PC-9 (cell line): ENCODE results near the gene GPR183. TPM values are rescaled to one million over a fixed set of nuclear protein-coding genes. Genes with fewer than 3 reads are reported as not detected.

Experiments used
- BruUV-seq: library from RNA; stranded (reverse); fragments of 400-500 nt; replicated peaks from 2 replicates; lab custom pipeline; 2021; lab: Mats Ljungman, UMichigan
- CTCF ChIA-PET: fragments of 300-600 bp; sonication (Branson Sonifier 250); formaldehyde crosslinking; loops from one replicate; lab custom pipeline; 2022; ENCODE audit warnings: antibody characterized with exemption; lab: Charles Lee
- POLR2A ChIA-PET: fragments of 300-600 bp; sonication (Branson Sonifier 250); formaldehyde crosslinking; loops from one replicate; lab custom pipeline; 2022; ENCODE audit warnings: antibody characterized with exemption; ENCODE audit not compliant: unreplicated experiment; lab: Charles Lee
- DNase-seq, 2 experiments: peaks; one replicate each; pipeline versions ENCODE4 v3.0.0 to v3.0.0-alpha.2; 2015 to 2022; ENCODE audit warnings: mixed read lengths in 1 of 2
- H2AFZ ChIP-seq: fragments of 200-600 bp; sonication (generic); 2 replicates; pipeline ENCODE4 v1.8.1; 2017; ENCODE audit warnings: antibody characterized with exemption
- H3F3A ChIP-seq: fragments of 200-600 bp; sonication (generic); 2 replicates; pipeline ENCODE4 v1.8.1; 2017; ENCODE audit warnings: antibody characterized with exemption, mild to moderate bottlenecking, low read depth; ENCODE audit not compliant: insufficient read depth
- H3K27ac ChIP-seq: fragments of 200-600 bp; sonication (generic); 2 replicates; pipeline ENCODE4 v1.6.1; 2016; ENCODE audit warnings: mixed run types
- H3K27me3 ChIP-seq: fragments of 200-600 bp; sonication (generic); 2 replicates; pipeline ENCODE4 v1.6.1; 2016; ENCODE audit warnings: low read depth, mixed run types; ENCODE audit not compliant: insufficient read depth
- H3K36me3 ChIP-seq: fragments of 200-600 bp; sonication (generic); 2 replicates; pipeline ENCODE4 v1.6.1; 2016; ENCODE audit warnings: low read depth, mixed run types
- H3K4me1 ChIP-seq: fragments of 200-600 bp; sonication (generic); replicated peaks from 2 replicates; pipeline ENCODE4 v1.6.1; 2016; ENCODE audit warnings: mixed run types; ENCODE audit not compliant: insufficient read depth
- H3K4me2 ChIP-seq: fragments of 200-600 bp; sonication (generic); 2 replicates; pipeline ENCODE4 v1.6.1; 2017; ENCODE audit warnings: mixed run types
- H3K4me3 ChIP-seq: fragments of 200-600 bp; sonication (generic); 2 replicates; pipeline ENCODE4 v1.6.1; 2016; ENCODE audit warnings: mixed run types
- H3K79me2 ChIP-seq: fragments of 200-600 bp; sonication (generic); 2 replicates; pipeline ENCODE4 v1.6.1; 2017; ENCODE audit warnings: low read depth, mixed run types
- H3K9me2 ChIP-seq: fragments of 200-600 bp; sonication (generic); 2 replicates; pipeline ENCODE4 v1.8.1; 2017; ENCODE audit warnings: mild to moderate bottlenecking; ENCODE audit not compliant: insufficient read depth
- H3K9me3 ChIP-seq: fragments of 200-600 bp; sonication (generic); 2 replicates; pipeline ENCODE4 v1.8.1; 2016; ENCODE audit warnings: low read depth; ENCODE audit not compliant: insufficient read depth
- H4K20me1 ChIP-seq: fragments of 200-600 bp; sonication (generic); 2 replicates; pipeline ENCODE4 v1.8.1; 2017; ENCODE audit not compliant: insufficient read depth
- EZH2 ChIP-seq: fragments of 200-600 bp; sonication (generic); IDR thresholded peaks from 2 replicates; pipeline ENCODE4 v1.8.0; 2017; ENCODE audit warnings: antibody characterized with exemption, low read depth
- intact Hi-C: fragments of 100-400 bp; cut with micrococcal nuclease; formaldehyde crosslinking; loops from one replicate; pipeline ENCODE4 v1.10.0; 2022; ENCODE audit not compliant: unreplicated experiment
- total RNA-seq: library from RNA; stranded (reverse); gene quantifications from 2 replicates; pipeline ENCODE4 v1.2.3, GENCODE V29; 2021
- TF ChIP-seq, protein P1 (sequence below): fragments of 200-600 bp; sonication (generic); conservative IDR thresholded peaks from 2 replicates; pipeline ENCODE4 v1.6.1; 2017; ENCODE audit warnings: mixed run types, antibody characterized with exemption, mild to moderate bottlenecking, moderate library complexity

Gene GPR183
- total RNA-seq, 1 experiment from 2014 or later: not detected

- Histone ChIP-seq H3K4me2 (no peak overlapping the region), H3K9me2 (no peaks in the 10 kb centered on the region), H4K20me1 (peaks cover 18% of the 10 kb centered on the region), H3K79me2 (peaks cover 13% of the 10 kb centered on the region; the same call in 1 of the 2 replicates), H3F3A (no peaks in the 10 kb centered on the region; the same call in none of the 2 replicates), H2AFZ (no peak overlapping the region), H3K9me3 (no peaks in the 10 kb centered on the region), H3K27me3 (no peaks in the 10 kb centered on the region), H3K36me3 (no peaks in the 10 kb centered on the region), H3K4me1 (no peaks in the 10 kb centered on the region), H3K4me3 (no peak overlapping the region), H3K27ac (no peak overlapping the region)
- TF ChIP-seq, protein P1, sequence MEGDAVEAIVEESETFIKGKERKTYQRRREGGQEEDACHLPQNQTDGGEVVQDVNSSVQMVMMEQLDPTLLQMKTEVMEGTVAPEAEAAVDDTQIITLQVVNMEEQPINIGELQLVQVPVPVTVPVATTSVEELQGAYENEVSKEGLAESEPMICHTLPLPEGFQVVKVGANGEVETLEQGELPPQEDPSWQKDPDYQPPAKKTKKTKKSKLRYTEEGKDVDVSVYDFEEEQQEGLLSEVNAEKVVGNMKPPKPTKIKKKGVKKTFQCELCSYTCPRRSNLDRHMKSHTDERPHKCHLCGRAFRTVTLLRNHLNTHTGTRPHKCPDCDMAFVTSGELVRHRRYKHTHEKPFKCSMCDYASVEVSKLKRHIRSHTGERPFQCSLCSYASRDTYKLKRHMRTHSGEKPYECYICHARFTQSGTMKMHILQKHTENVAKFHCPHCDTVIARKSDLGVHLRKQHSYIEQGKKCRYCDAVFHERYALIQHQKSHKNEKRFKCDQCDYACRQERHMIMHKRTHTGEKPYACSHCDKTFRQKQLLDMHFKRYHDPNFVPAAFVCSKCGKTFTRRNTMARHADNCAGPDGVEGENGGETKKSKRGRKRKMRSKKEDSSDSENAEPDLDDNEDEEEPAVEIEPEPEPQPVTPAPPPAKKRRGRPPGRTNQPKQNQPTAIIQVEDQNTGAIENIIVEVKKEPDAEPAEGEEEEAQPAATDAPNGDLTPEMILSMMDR: no peak
- no peak for TF ChIP-seq EZH2
- ChIA-PET CTCF (no interaction called here), POLR2A (no interaction called here)
- intact Hi-C loops: no loop called here
- BruUV-seq: no TSS peak
- DNase-seq: no peak
Observed at GRCh38 chr13:99301913-99302636, 5.1 kb downstream of the GPR183 start.

DNA sequence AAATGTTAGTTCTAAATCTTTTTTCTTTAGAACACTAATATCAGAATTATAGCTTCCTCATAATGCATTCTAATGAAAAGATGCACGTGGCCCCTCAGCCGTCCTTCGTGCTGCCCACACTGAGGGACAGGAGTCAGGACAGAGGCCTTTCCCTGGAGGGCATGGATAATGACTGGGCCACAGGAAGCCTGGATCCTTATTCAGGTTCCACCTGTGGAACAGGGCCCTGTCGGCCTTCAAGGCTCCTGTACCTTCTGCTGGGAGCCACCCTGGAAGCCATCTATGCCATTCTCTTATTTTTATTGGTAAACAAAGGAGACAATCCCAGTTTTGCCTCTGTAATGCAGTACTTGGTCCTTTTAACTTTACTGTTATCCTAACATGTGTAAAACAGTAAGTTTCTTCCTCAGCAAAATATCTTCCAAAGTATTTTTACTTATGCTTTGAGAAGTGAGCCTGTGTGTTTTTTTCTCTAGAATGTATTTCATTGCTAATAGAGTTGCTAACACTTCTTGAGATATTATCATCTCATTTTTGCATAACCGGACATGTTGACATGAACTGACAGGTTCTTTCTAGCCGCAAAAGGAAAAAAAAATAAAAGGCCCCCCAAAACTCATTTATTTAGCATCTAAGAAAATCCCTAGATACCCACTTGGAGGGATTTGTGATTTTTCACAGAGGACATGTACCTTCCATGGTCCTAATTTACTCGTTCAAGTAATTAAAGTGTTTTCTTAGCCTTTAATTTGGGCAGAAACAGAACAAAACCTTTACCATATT is 6.0 kb downstream of the GPR183 start:
- Histone ChIP-seq H3K27ac (no peak overlapping the region), H2AFZ (no peak overlapping the region), H4K20me1 (peaks cover 13% of the 10 kb centered on the region), H3K9me3 (no peaks in the 10 kb centered on the region), H3K9me2 (no peaks in the 10 kb centered on the region), H3K27me3 (no peaks in the 10 kb centered on the region), H3F3A (no peaks in the 10 kb centered on the region; the same call in none of the 2 replicates), H3K79me2 (peaks cover 6% of the 10 kb centered on the region; the same call in 1 of the 2 replicates), H3K4me1 (no peaks in the 10 kb centered on the region), H3K4me3 (no peak overlapping the region), H3K4me2 (no peak overlapping the region), H3K36me3 (0 out of 2 replicates have a peak, but pooled peaks cover 6% of the 10 kb centered on the region)
- TF ChIP-seq EZH2: no peak
- intact Hi-C loops: no loop called here
- ChIA-PET POLR2A (no interaction called here), CTCF (no interaction called here)
- no TSS peak for BruUV-seq
- DNase-seq: no peak

- Histone ChIP-seq H4K20me1 (peaks cover 20% of the 10 kb centered on the region), H3K4me2 (no peak overlapping the region), H3F3A (no peaks in the 10 kb centered on the region; the same call in none of the 2 replicates), H3K4me1 (no peaks in the 10 kb centered on the region), H3K9me3 (no peaks in the 10 kb centered on the region), H2AFZ (no peak overlapping the region), H3K36me3 (peaks cover 14% of the 10 kb centered on the region; the same call in 1 of the 2 replicates), H3K9me2 (no peaks in the 10 kb centered on the region), H3K79me2 (peaks cover 3% of the 10 kb centered on the region; the same call in 1 of the 2 replicates), H3K27ac (no peak overlapping the region), H3K27me3 (no peaks in the 10 kb centered on the region), H3K4me3 (no peak overlapping the region)
- TF ChIP-seq EZH2: no peak
- TF ChIP-seq, protein P1: no peak
- CTCF ChIA-PET: no interaction called here
- POLR2A ChIA-PET: interaction anchor here (0.6 kb wide), 1 partner anchor 1231 kb away, joined by 3 read pairs; no protein-coding TSS in a partner anchor
- intact Hi-C loops: no loop called here
- DNase-seq: no peak
- no TSS peak for BruUV-seq
Observed at GRCh38 chr13:99299920-99300341, 7.3 kb downstream of the GPR183 start.
